ENCODE results near the gene NEK7.

GRCh38 chr1:198261886-198262285 is 105.1 kb downstream of the NEK7 start:
- TF ChIP-seq POLR2A (IDR thresholded peaks at IDR 0.05; ENCODE audit: low read length), result no peak
- no peak for TF ChIP-seq GATA1 (IDR thresholded peaks at IDR 0.05; ENCODE audit: low read depth, low read length)
